ENCODE results near the gene ERGIC1. TPM values are rescaled to one million over a fixed set of nuclear protein-coding genes. Genes with fewer than 3 reads are reported as not detected.

Gene ERGIC1
- total RNA-seq, 4 donors from 2014 or later = 60.9 to 123 (median 99.3) TPM

- Histone ChIP-seq H3K36me3 (no peaks in the 10 kb centered on the region), H3K27me3 (no peaks in the 10 kb centered on the region), H3K4me1 (no peaks in the 10 kb centered on the region), H3K27ac (no peak overlapping the region), H3K4me3 (no peak overlapping the region), H3K9me3 (no peaks in the 10 kb centered on the region)
- TF ChIP-seq CTCF (IDR thresholded peaks at IDR 0.05) = no peak
- TF ChIP-seq POLR2A (IDR thresholded peaks at IDR 0.05) = no peak
- TF ChIP-seq EP300 (IDR thresholded peaks at IDR 0.05) = no peak
- DNase-seq (ENCODE audit: low spot score in 2 of 2) = no peak
- WGBS, 2 donors = 90 to 92% methylated on average over 3 of the region's 3 CpGs
These were observed 16.0 kb upstream of the ERGIC1 start for GRCh38 chr5:172818081-172818480.

- H3K36me3 ChIP-seq = no peaks in the 10 kb centered on the region
- no peak for DNase-seq (ENCODE audit: low spot score in 2 of 2)
- no peaks in the 10 kb centered on the region for H3K27me3 ChIP-seq
- H3K9me3 ChIP-seq = no peaks in the 10 kb centered on the region
- TF ChIP-seq POLR2A (IDR thresholded peaks at IDR 0.05) = no peak
- no peak for TF ChIP-seq EP300 (IDR thresholded peaks at IDR 0.05)
- TF ChIP-seq CTCF (IDR thresholded peaks at IDR 0.05) = no peak
- 83 to 87% methylated on average over 3 of the region's 3 CpGs for WGBS, 2 donors
- H3K4me3 ChIP-seq = no peak overlapping the region
- no peaks in the 10 kb centered on the region for H3K4me1 ChIP-seq
- no peak overlapping the region for H3K27ac ChIP-seq
These were observed 14.5 kb upstream of the ERGIC1 start for GRCh38 chr5:172819569-172819968.

GRCh38 chr5:172820046-172820767 is 13.8 kb upstream of the ERGIC1 start:
- H3K27me3 ChIP-seq = no peaks in the 10 kb centered on the region
- H3K4me1 ChIP-seq = no peaks in the 10 kb centered on the region
- H3K36me3 ChIP-seq = no peaks in the 10 kb centered on the region
- no peak for DNase-seq (ENCODE audit: low spot score in 2 of 2)
- H3K9me3 ChIP-seq = peaks cover 0 to under 1% (median under 1%) of the 10 kb centered on the region in 4 donors
- H3K4me3 ChIP-seq = no peak overlapping the region
- H3K27ac ChIP-seq = no peak overlapping the region
- TF ChIP-seq POLR2A (IDR thresholded peaks at IDR 0.05) (no peak), CTCF (IDR thresholded peaks at IDR 0.05) (no peak), EP300 (IDR thresholded peaks at IDR 0.05) (no peak)
- 52 to 59% methylated on average over 16 of the region's 16 CpGs for WGBS, 2 donors

GRCh38 chr5:172821340-172821985 is 12.6 kb upstream of the ERGIC1 start:
- TF ChIP-seq EP300 (IDR thresholded peaks at IDR 0.05) (no peak), POLR2A (IDR thresholded peaks at IDR 0.05) (no peak), CTCF (IDR thresholded peaks at IDR 0.05) (no peak)
- Histone ChIP-seq H3K27ac (no peak overlapping the region), H3K4me3 (no peak overlapping the region), H3K36me3 (no peaks in the 10 kb centered on the region), H3K4me1 (no peaks in the 10 kb centered on the region), H3K9me3 (peaks cover 0 to 13% (median 3%) of the 10 kb centered on the region in 4 donors), H3K27me3 (no peaks in the 10 kb centered on the region)
- WGBS, 2 donors = 78 to 85% methylated on average over 6 of the region's 6 CpGs
- DNase-seq (ENCODE audit: low spot score in 2 of 2) = no peak

- no peak for DNase-seq (ENCODE audit: low spot score in 2 of 2)
- no peaks in the 10 kb centered on the region for H3K27me3 ChIP-seq
- no peaks in the 10 kb centered on the region for H3K36me3 ChIP-seq
- 58 to 63% methylated on average over 6 of the region's 6 CpGs for WGBS, 2 donors
- no peak overlapping the region for H3K27ac ChIP-seq
- peaks cover 0 to 5% (median 0%) of the 10 kb centered on the region in 4 donors for H3K4me1 ChIP-seq
- TF ChIP-seq CTCF (IDR thresholded peaks at IDR 0.05) (no peak), EP300 (IDR thresholded peaks at IDR 0.05) (no peak), POLR2A (IDR thresholded peaks at IDR 0.05) (no peak)
- peaks cover 0 to 17% (median 3%) of the 10 kb centered on the region in 4 donors for H3K9me3 ChIP-seq
- H3K4me3 ChIP-seq = no peak overlapping the region
These were observed 10.2 kb upstream of the ERGIC1 start for GRCh38 chr5:172823840-172824362.

Measured in tibial nerve (tissue), 4 donors.